NCI-H146 (cell line): ENCODE data around the gene DAPK2.

Experiments used
- DNase-seq: peaks from one replicate; lab custom pipeline; 2025; lab: John Stamatoyannopoulos, UW

The DAPK2 gene

DNA sequence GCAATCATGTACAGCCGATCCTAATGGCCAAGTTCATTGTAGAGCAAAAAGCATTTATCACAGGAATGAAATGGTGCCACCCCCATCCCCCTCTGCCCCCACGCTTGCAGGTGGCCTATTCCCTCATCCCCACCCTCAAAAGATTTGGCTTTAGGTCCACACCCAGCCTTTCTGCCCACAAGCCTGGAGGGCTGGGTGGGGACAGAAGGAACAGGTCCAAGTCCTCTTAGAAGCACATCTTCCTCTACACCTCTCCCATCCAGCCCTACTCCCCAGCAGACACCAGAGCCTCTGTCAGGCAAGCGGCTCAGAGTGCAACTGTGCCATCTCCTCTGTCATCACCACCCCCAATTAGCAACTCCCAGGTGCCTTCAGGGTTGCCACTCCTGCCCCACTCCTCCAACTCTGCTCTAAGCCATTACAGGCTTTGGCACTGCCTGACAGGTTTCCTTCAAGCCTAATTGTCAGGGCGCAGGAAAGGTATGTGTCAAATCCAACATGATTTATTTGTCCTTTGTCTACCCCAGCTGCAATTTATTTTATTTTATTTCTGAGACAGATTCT, 49.4 kb downstream of the DAPK2 start:
- DNase-seq, result no peak

DNA sequence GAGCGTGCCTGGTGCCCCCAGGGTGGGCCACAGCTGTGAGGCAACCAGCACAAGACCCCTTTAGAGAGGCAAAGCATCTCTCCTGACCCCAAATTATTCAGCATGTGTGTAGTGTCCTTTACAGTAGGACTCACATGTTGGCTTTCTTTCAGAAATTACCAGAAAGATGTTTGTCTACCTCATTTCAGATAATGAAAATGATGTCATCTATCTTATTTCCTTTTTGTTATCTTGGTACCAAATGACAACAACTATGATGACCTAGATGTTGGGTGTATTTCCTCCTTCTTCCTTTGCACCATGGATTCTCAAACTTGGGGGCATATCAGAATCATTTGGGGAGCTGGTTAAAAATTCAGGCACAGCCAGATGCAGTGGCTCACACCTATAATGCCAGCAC, 50.5 kb downstream of the DAPK2 start:
- DNase-seq, result no peak

DNA sequence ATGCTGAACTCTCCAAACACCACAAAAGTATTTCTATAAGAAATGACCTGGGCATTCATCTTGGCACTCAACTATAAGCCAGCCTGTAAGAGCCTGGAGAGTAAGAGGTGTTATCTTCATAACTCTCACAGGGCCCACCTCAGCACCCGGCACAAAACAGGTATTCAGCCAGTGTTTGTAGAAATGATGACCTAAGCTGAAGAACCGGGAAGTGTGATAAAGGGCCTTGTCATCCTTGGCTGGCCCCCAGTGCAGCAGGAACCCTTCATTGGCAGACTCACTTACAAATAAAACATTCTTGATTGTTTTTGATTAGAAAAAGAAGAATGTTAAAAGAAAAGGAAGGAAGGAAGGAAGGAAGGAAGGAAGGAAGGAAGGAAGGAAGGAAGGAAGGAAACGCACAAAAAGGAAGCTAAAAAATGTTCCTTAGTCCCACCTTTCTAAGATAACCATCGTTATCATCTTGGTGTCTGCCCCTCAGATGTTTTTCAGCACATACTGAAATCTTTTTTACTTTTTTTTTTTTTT, 52.1 kb downstream of the DAPK2 start:
- no peak for DNase-seq

DNA sequence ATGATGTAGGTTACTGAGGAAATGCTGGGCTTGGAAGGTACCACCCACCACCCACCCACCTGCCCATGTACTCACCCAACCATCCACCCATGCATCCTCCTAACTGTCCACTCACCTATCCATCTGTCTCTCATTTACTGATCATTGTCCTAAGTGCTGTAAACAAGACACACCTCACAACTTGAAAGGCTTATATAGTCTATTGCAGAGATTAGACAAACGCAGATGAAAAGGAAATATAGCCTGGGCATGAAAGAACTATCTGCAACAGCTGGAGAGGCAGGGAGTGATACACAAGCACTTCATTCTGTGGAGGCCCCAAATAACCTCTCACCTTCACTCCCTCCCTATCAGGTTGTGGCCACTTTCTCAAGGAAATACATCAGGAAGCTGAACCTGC, 54.0 kb downstream of the DAPK2 start:
- no peak for DNase-seq

DNA sequence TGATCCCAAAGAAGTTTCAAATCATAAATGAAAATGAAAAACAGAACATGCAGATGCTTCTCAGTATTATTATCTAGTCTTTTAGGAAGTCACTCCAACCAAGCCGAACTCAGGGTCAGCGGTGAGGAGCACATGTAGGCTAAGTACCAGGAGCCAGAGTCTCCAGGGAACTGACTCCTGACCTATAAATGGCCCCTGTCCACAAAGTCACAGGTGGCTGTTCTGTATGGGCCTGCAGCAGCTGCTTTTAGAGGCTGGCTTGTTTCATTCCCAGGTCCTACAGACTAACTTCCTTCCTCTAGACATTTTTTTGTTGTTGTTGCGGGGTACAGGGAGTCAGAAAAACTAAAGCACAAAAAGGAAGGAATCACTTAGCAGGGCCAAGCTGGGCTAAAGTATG, 54.6 kb downstream of the DAPK2 start:
- no peak for DNase-seq

DNA sequence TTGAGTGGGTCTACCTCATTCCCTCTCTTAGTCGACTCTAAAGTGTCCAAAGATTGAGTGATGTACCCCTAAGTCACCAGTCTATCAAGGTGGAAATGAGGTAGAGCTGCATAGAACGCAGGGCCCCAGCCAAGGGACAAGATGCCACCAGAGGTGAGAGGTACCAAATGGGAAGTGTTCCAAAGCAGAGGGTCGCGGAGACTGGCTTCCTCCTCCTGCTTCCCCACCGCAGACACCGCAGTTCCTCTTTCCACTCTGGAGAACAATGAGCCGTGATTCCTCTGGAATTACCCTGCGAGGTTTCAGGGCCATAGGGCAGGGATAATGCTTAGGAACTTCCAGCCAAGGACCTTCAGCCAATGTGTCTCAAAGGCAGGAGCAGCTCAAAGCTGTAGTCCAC, 55.8 kb downstream of the DAPK2 start:
- no peak for DNase-seq

DNA sequence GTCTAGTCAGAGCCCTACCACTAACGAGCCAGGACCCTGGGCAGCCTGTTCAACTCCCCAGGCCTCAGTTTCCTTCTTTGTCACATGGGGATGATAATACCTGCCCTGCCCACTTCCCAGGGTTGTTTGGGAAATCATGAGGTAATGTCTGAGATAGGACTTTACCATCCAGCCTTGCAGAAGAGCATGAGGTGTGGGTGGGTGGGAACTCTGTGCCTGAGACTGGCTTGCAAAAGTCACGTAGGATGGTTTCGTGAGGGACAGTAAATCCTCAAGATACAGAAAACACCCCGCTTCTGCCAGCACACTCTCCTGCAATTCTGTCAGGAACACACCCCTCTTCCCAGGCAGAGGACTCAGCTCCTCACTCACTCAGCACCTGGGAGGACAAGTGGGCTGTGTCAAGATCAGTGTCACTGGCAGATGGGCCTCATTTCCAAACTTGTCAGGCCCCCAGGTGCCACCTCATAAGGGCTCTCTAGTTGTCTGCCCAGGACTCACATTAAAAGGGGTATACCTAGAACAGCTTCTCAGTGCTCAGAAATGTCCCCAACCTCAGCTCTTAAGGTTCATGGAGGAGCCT, 58.4 kb downstream of the DAPK2 start:
- no peak for DNase-seq

DNA sequence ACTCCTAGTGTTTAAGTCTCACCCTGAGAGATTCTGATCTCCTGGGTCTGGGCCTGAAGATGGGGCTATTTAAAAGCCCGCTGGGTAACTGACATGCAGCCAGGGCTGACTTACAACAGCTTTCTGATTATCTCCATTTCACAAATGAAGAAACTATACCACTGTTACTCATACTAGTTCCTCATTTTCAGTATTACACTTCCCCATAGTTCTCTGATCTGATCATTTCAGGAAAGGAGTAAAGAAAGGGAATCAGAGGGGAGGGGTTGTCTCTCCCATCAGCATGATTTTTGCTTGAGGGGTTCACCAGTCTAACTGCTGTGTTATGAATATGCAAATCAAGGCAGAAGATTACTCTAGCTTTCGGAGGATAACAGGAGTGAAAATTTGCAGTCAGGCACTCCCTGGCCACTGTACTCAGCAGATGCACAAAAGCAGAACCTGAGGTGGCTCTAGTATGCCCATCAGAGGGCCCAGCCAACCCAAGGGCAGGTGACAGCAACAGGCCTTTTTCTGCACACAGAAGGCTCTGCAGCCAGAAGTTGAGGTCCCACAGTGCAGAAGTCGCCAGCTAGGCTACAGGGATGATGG, 59.4 kb downstream of the DAPK2 start:
- no peak for DNase-seq

DNA sequence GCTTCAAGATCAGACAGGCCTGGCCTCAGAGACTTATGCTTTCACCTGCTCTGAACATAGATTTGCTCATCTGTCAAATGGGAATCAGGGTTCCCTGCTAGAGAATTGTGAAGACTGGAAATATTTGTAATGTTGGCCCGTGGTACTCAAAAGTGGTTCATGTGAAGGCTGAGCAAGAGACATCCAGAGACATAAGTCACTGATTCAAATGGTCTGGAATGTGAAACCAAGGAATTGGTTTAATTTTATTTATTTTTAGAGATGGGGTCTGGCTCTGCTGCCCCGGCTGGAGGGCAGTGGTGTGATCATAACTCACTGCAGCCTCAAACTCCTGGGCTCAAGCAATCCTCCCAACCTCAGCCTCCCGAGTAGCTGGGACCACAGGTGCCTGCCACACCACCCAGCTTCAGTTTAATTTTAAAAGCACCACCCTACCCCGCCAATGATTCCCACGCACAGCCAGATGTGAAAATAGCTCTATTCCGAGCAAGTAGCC, 60.1 kb downstream of the DAPK2 start:
- no peak for DNase-seq

DNA sequence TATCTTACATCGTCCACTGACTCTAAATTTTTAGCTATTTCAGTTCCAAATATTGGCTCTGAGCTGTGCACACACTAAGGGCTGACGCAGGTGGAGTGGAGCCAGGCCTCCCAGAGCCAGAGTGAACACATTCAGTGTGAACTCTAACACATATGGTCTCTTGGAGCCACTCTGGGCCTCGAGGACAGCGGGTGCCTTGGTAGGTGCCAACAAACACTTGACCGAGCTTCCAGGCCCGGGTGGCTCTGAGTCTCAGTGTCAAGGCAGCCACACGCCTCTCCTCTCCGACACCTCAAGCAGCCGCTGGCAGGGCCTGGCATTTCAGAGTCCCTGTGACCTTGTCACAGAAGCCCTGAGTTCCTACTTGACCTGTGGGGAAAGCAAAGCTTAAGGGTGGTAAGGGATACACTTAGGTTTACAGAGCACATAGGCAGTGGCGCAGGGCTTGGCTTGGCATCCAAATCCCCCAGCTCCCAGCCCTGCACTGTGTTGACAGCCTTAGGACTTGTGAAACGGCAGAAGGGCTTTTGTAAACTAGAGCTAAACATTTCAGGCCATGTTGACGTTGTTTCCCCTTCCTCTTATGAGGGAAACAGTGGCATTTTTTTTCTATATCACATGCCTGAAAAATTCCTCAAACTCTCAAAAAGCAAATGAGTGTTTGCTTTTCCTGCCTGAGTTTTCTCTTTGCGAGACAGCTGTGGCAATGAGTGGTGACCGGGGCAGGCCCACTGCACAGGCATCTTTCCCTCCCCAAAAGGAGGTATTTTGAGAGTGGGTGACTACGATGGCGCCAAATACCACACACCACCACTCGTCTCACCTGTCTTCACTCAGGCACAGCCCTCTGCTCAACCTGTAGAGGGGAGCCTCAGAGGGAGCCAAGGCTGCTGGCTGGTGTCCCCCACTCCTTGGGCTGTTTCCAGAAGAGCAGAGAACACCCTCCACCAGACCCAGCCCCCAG, 60.8 kb downstream of the DAPK2 start:
- DNase-seq, result no peak

DNA sequence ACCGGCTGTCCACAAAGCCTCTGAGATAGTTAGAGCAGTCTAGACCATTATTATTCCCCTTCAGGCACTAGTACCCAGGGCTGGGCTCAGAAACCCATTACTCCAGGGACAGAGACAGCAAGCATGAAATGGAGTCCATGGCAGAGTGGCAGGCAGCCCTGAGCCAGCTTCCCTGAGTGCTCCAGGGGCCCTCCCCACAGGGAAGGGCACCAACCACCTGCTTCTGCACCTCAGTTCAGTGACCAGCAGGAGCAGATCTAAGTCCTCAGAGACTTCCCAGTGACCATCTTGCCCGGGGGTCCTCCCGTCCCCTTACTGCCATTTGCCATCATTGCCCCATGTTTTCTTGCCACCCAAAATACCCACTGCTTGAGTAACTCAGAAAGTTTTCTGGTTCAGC, 62.0 kb downstream of the DAPK2 start:
- no peak for DNase-seq

DNA sequence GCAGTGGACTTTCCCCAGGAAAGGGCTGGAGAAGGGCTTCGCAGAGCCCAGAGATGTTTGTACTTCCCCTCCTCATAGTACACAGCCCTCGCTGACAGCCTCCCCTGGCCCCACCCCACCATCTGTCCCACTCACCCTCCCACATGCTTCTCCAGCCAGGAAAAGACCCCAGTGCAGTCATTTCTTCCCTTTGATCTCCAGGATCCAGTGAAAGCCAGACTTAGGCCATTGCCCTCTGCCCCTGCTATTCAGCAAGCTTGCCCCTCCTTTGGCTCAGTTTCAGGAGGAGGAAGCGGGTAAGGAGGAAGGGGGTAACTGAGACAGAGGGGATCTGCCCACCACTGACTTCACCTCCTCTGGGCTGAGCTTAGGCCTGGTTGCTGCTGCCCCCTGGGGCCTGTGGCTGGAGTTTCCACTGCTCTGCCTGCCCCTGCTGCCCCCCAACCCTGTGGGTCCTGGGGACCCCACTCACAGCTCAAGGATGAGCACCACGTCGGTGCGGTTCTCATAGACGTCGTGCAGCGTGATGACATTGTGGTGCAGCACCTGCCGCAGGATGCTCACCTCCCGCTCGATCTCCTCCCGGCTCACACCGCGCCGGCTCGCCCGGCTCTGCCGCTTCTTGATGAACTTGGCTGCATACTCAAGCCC, 63.1 kb downstream of the DAPK2 start:
- DNase-seq, result no peak

DNA sequence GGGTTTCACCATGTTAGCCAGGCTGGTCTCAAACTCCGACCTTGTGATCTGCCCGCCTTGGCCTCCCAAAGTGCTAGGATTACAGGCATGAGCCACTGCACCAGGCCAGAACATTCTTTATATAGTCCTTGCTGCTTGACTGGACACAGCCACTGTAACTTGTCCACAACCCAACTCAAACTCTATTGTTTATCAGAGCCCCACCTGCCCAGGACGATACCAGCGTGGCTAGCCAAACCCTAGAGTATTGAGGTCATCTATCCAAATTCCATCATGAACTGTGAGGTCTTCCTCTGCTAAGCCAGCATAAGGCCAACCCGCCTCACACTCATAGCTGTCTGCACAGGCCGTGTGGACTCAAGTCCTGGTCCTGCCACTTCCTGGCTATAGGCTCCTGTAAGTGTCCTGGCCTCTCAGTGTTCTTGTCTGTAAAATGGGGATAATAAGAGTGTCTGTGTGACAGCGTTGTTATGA, 63.9 kb downstream of the DAPK2 start:
- no peak for DNase-seq

DNA sequence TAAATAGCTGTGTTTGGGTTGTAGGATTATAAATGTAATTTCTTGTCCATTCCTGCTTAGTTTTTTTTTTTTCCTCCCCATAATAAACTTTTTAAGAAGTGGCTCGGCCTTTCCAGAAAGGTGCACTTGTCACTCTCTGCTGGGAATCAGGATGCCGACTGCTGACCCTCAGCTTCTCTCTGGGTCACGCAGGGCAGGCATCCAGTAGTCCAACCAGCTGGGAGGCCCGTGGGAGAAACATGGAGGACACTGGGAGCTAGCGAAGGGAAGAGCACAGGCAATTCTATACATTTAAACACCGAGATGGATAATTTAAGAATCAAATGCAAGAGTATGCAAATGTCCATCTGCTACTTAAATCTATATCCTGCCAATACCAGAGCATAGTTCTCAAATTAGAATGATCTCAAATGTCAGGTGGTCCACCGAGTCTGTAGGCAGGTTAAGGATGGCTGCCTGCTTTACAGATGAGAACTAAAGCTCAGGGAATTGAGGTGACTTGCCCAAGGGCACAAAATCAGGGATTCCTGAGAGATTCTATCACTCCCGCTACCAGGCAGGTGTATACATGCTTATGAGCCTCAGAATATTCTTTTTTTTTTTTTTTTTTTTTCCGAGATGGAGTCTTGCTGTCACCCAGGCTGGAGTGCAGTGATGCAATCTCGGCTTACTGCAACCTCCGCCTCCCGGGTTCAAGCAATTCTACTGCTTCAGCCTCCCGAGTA, 64.5 kb downstream of the DAPK2 start:
- DNase-seq, result no peak

DNA sequence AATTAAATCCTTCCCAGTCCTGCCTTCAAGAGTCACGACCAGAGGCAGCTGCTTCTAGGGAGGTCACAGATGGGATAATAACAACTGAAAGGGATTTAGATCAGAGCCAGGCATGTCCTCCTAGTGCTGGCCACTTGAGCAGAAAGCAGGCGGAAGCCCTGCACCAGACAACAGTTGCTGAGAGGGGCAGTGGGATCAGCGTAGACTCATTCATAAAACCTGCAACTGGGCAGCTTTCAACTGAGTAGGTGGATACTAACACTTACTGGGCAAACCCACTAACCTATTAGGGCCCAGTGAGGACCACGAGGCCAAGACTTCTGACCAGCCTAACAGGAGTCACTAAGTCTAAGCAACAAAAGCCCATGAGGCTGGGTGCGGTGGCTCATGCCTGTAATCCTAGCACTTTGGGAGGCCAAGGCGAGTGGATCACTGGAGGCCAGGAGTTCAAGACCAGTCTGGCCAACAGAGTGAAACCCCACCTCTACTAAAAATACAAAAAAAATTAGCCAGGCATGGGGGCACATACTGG, 67.0 kb downstream of the DAPK2 start:
- no peak for DNase-seq

DNA sequence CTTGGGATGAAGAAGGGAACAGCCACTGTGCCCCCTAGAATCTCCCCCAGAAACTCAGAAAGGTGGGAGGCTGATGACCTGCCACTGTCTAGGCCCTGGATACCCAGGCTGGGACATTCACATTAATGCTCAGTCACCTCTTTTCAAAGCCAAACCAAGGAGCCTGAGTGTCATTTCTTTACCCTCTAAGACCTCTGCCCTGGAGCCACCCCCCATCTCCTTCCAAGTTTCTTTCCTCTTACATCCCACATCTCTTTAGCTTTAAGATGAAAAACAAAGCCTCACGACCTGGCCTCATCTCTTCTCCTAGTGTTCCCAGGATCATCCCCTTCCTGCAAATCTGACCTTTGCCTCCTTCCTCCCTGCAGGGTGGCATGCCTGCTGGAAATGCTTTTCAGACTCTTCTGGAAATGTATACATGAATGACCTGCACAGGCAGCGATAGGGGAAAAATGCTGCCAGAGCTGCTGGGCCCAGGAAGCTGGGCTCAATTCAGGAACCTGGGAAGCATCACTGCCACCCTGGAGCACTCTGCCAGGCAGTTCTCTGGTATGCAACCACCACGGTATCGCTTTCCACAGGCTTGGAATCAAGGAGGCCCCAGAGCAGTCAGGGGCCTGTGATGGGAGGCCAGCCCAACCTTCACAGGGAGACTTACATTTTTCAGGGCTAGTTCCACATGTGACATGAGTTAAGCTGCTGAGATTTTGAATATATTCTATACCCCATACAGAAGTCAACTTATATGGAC, 67.6 kb downstream of the DAPK2 start:
- no peak for DNase-seq

DNA sequence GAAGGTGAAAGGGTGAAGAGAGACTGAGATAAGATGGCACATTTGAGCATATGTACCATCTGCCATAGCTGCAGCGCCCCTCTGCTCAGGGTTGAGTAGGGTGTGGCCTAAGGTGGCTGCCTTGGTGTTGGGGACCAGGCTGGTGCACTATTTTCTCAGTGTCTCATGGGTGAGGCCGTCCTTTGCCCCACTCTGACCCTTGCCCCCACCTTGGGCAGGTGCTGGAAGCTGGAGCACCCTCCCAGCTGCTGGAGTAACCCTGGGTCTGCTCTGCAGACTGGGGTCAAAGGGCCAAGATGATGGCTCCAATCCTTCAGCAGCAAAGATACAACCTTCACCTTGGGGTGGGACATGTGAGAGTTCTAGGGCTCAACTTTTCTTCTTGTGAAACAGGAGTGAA, 69.2 kb downstream of the DAPK2 start:
- no peak for DNase-seq

DNA sequence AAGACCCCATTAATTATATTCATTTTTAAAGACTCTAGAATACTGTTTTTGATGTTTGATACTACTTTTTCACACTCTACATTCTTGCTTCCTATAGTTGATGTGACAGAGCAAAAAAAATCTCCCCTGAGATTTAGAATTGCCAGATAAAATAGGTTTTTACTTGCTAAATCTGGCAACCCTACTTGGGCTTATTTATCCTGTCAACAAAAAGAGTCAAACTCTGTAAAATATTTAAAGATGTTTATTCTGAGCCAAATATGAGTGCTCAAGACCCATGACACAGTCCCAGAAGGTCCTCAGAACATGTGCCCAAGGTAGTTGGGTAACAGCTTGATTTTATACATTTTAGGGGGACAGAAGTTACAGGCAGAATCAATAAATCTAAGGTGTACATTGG, 72.3 kb downstream of the DAPK2 start:
- no peak for DNase-seq

DNA sequence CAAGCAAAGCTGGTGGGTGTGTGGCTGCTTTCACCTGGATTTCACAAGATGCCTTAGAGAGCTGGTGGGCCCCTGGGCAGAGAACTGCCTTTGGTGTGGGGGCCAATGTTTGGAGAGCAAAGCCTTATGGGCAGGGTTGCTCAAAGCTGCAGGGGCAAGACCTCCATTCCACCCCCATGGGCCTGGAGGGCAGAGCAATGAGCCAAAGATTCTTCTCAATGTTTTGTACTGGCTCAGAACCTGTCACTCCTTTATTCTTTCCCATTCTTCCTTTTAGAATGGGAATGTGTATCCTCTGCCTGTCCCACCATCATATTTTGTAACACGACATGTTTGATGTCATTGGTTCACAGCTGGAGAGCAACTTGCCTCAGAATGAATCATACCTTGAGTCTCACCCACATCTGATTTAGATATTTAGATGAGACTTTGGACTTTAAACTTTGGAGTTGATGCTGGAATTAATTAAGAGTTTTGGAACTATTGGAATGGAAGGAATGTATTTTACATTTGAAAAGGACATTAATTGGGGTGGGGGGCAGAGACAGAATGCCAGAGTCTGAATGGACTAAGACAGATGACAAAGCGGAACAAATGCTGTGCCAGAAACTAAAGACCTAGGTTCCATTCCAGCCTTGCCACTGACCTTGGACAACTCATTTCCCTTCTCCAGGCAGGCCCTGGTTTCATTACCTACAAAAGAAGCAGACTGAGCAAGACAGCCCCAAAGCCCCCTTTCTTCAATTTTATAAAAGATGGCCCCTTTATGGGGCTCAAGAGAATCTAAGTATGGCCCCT, 72.9 kb downstream of the DAPK2 start:
- DNase-seq, result no peak
